ENCODE data around the gene PLCXD3.
"Not testable (repeated sequence)": the region's sequence is repeated elsewhere in the genome, so short reads cannot be mapped to it uniquely, and the experiment has no call there.

The PLCXD3 gene

GRCh38 chr5:41510176-41510831 is at the start of gene PLCXD3:
Gene PLCXD3 (minus strand): TSS chr5:41510601. CDS start chr5:41510526, 75 bp downstream.
- DNase-seq = no peak

GRCh38 chr5:41559184-41559583 is 48.8 kb upstream of the PLCXD3 start:
- DNase-seq = no peak

GRCh38 chr5:41558295-41558694 is 47.9 kb upstream of the PLCXD3 start:
- DNase-seq = no peak

GRCh38 chr5:41547991-41548390 is 37.6 kb upstream of the PLCXD3 start:
- DNase-seq = no peak

DNA sequence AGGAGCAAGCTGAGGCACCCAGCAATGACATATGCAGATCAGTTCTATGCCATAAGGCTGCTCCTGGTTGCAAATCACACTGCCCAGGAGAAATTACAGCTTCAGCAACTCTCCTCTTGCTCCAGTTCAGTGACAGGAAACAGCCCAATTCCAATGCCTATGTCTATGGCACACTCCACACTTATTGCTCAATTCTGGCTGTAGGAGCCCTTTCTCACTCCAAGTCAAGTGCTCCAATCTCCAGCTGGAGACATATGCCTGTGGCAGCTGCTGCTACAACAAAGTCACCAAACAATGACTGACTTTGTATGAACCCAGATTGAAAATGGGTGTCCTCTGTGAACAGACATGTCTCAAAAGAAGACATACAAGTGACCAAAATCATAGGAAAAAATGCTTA is 31.8 kb upstream of the PLCXD3 start:
- DNase-seq = no peak

GRCh38 chr5:41539454-41539853 is 29.1 kb upstream of the PLCXD3 start:
- DNase-seq = no peak

DNA sequence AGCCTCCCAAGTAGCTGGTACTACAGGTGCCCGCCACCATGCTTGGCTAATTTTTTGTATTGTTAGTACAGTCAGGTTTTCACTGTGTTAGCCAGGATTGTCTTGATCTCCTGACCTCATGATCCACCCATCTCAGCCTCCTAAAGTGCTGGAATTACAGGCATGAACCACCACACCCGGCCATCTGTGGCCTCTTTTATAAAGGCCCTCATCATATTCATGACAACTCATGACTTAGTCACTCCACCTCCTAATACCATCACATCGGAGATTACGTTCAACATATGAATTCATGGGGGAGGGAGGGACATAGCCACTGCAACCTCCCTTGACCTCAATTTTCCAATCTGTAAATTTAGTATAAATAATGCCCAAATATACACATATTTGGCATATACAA is 27.2 kb upstream of the PLCXD3 start:
- no peak for DNase-seq

GRCh38 chr5:41532485-41532884 is 22.1 kb upstream of the PLCXD3 start:
- DNase-seq = no peak

DNA sequence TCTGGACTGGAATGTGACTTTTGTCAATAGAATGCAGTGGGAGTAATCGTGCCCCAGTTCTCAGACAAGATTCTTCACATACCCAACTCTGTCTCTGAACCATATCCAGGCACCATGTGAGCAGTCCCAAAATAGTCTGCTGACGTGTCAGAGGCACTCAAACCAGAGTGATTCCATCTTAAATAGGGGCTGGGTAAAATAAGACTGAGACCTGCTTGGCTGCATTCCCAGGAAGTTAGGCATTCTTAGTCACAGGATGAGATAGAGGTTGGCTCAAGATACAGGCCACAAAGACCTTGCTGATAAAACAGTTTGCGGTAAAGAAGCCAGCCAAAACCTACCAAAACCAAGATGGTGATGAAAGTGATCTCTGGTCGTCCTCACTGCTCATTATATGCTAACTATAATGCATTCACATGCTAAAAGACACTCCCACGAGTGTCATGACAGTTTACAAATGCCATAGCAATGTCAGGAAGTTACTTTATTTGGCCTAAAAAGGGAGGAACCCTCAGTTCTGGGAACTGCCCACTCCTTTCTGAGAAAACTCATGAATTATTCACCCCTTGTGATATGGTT is 16.9 kb upstream of the PLCXD3 start:
- DNase-seq = no peak

GRCh38 chr5:41526699-41527098 is 16.3 kb upstream of the PLCXD3 start:
- no peak for DNase-seq

- DNase-seq = no peak
These were observed 13.8 kb upstream of the PLCXD3 start for GRCh38 chr5:41524174-41524573.

DNA sequence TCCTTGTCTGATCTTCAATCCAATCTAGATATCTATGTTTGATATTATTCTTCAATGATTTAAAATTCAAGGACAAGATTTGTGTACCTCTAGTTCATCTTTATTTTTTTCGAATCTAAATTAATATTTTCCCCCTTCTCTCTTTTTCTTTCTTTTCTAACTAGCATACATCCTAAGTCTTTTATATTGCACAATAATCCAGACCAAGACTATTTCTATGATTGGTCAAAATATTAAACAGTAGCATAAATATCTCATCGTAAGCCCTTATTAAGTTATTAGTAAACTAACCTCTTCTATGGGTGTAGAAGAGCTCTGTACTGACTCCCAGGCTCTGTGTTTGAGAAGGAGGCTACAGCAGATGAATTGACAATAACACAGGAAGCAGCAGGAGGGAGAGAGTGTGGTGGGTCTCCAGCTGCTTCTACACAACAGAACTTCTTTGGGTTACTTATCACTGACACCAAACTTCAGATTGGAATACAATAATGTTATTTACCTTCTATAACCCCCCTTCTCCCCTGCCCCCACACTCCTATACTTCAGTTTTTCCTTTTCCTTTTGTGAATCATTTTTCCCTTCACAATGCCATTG is 11.9 kb upstream of the PLCXD3 start:
- DNase-seq = no peak

GRCh38 chr5:41519801-41520200 is 9.4 kb upstream of the PLCXD3 start:
- no peak for DNase-seq

DNA sequence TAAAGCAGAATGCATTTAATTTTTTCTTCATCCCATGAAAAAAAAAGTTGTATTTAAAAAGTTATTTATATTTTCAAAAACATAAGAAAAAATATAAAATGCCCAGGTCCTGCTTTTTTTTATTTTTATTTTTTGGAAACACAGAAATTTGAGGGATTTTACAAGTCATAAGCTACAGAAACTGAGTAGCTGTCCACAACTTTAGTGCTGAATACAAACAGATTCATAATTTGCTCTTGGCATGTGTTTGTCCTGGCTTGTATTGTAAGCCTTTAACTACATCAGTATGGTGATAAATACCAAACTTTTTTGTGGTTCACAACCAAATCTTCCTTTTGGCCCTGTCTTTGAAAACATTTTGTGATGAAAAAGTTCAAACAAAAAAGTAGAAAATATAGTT is 7.5 kb upstream of the PLCXD3 start:
- DNase-seq = no peak

DNA sequence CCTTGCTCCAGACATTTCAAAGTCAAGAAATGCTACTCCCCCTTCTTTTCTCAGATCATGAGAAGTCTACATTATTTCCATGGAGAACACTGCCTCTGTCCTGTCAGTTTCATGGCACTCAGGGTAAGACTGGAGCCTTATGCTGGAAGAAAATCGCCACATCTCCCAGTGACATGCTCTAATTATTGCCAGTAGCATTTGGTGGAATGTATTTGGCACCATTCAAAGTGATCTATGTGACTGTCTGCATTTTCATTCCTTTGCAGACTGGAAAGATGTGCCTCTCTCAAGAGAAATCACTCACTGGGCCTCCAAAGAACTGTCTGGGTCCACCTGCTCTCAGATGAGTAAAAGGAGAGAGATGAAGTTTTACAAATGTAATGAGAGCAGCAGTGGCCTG is 840 bp upstream of the PLCXD3 start:
- no peak for DNase-seq

DNA sequence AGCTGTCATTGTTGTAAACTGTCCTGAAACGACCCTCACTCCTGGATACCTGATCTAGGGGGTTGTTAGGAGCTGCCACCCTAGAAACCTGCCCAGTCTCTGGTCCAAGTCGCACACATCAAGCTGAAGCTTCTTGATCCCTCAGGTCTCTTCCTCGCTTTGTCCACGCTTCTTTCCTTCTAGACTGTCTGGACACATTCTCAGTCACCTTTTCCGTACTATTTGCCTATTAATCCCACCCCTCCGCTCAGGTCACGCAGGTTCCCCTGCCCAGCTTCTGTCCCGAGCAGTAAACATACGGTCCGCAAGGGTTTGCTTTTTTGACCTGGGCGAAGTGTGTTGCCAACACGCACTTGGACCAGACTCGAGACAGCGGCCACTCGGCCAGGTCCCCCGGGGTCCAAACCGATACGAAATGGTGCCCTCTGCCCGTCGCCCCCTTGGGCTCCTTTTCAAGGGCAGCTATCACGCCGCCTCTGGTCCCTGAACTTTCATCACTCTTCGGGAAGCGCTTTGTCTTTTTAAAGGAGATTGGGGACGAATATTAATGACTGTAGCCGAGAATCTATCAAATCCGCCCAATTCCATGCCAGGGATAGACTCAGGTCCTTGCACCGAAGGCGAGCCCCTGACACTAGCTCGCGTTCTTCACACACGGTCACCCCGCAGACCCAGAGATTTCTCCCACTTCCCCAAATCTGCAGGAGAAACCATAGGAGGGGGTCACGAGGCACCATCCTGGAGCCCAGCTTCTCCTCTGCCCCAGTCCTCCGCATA is 814 bp downstream of the PLCXD3 start:
- DNase-seq = no peak

DNA sequence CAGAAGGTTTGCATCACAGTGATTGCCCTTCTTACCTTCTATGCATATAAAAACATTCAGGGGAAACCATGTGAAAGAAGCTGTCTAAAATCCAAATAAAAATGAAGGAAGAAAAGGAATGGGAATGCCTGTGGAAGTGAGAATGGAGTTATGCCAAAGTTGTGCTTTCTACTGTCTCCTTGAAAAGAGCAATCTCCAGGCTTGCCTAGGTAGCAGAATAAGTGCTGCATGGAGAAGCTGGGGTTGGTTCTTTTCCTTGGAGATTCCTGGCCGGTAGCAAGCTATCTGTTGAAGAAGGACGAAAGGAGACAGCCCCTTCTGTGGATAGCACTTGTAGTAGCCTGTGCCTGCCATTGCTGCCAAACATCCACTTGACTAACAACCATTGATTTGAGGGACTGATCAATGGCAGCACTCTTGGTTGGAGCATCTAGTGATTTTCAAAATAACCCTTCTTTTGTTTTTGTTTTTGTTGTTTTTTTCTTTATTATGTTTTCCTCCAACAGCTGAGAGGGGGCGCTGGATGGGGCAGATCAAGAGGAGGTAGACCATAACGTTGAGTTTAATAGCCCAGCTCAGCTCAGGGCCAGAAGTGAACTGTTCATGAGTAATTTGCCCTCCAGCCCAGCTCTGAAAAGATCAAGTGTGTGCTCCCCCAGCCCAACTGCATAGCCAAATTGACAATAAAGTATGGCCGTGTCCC is 1.6 kb downstream of the PLCXD3 start:
- DNase-seq = no peak

DNA sequence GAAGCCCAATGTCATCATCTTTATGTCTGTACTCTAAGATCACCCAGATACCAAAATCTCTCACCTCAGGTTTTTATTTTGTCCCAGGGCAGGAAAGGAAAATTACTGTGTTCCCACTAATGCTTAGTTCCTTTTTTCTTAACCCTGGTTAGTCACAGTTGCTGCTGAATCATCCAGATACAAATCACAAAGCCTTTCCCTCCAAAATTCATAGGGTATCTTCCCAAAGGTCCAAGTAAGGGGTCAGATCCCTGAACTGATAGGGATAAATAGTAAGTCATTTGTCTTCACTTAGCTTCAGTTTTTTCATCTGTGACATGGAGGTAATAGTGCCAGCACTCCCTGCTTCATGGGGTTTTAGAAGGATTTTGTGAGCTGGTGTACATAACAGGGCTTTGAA is 2.2 kb downstream of the PLCXD3 start:
- DNase-seq = no peak

DNA sequence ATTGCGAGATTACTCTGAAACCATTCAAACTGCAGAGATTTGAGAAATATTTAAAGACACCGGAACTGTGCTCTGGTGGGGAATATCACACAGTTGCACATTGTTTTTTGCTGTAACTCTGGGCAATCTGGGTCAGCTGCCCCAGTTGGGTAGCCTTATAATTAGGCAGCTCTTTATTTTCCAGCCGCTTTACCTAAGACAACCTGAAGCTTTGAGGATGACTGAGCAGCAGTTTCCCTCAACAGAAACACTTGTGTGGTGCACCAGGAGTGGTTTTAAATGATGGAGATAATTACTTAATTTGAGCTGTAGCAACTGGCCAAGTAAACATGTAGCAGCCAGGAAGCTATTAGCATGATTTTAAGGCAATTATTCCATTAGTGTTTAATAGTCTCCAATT is 2.9 kb downstream of the PLCXD3 start:
- no peak for DNase-seq

- DNase-seq = no peak
These were observed 6.5 kb downstream of the PLCXD3 start for GRCh38 chr5:41503860-41504259.

DNA sequence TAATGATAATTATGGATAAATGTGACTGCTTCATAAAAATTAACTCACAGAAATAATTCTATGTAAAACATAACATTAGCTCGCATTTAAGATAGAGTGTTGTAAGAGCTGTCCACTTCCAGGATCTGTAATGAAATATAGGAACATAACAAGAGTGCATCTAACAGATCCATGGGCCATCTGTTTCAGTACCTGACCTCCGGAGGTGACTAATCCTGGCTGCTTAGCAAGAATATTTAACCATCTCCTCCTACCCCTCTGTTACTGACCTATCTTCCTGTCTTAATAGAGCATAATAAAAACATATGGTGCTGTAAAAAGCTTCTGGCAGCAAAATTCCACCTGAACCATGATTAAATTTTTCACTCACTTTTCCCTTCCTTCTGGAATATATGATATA is 7.1 kb downstream of the PLCXD3 start:
- DNase-seq = no peak

GRCh38 chr5:41493490-41494126 is 16.8 kb downstream of the PLCXD3 start:
- DNase-seq = not testable (repeated sequence)

DNA sequence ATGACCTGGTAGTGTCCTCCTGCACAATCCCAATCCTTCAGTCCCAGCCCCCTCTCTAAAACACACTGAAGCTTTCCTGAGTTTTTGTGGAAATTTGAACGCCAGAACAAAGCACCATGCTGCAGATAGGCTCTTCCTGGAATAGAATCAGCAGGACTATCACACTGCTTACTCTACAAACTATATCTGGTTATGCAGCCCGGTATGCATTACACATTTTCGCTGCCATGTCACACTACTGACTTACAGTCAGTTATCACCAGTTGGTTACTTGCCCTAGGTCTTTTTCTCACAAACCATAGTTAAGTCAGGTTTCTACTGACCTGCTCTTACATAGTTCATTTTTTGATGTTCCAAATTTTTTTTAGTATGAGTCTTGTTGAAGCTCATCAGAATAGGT is 24.9 kb downstream of the PLCXD3 start:
- no peak for DNase-seq
